ENCODE results near the gene CDC42BPG.

Gene CDC42BPG

DNA sequence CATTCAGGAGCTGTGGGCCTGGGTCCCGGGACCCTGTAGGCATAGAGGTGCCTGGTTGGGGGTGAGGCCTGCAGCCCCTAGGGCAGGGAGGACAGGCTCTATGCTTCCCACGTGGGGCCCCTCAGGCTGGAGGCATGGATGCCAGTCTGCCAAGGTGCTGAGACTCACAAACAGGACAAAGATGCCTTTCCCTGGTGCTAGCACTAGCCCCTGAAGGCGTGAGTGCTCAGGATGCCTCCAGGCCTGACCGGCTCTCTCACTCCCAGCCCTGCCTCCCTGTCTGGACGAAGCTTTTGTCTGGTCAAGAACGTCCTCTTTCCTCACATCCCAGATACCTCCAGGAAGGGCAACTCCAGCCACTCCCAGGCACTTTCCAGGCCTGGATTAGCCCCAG, 2.1 kb downstream of the CDC42BPG start:
- no peaks in the 10 kb centered on the region for H4K20me1 ChIP-seq (ENCODE audit: control insufficient read depth, insufficient read depth, low read depth, low read length)
- peaks cover 24% of the 10 kb centered on the region for H3K4me1 ChIP-seq (ENCODE audit: control insufficient read depth, low read length)
- H3K27ac ChIP-seq (ENCODE audit: low read depth, low read length) = no peak overlapping the region
- H3K9me3 ChIP-seq (ENCODE audit: control insufficient read depth, insufficient read depth, low read length) = no peaks in the 10 kb centered on the region
- no peaks in the 10 kb centered on the region for H3K79me2 ChIP-seq (ENCODE audit: control insufficient read depth, low read length)
- no peaks in the 10 kb centered on the region for H3K27me3 ChIP-seq (ENCODE audit: control insufficient read depth, low read length)
- no peaks in the 10 kb centered on the region for H3K36me3 ChIP-seq (ENCODE audit: control insufficient read depth, low read length)
- no peak overlapping the region for H3K4me3 ChIP-seq (ENCODE audit: low read length)
- H3K9me2 ChIP-seq (replicated peaks; ENCODE audit: control insufficient read depth, low read length) = no peaks in the 10 kb centered on the region
- no peak for TF ChIP-seq EZH2phosphoT487 (IDR thresholded peaks at IDR 0.05; ENCODE audit: borderline replicate concordance, low read length)
- TF ChIP-seq, protein P1, sequence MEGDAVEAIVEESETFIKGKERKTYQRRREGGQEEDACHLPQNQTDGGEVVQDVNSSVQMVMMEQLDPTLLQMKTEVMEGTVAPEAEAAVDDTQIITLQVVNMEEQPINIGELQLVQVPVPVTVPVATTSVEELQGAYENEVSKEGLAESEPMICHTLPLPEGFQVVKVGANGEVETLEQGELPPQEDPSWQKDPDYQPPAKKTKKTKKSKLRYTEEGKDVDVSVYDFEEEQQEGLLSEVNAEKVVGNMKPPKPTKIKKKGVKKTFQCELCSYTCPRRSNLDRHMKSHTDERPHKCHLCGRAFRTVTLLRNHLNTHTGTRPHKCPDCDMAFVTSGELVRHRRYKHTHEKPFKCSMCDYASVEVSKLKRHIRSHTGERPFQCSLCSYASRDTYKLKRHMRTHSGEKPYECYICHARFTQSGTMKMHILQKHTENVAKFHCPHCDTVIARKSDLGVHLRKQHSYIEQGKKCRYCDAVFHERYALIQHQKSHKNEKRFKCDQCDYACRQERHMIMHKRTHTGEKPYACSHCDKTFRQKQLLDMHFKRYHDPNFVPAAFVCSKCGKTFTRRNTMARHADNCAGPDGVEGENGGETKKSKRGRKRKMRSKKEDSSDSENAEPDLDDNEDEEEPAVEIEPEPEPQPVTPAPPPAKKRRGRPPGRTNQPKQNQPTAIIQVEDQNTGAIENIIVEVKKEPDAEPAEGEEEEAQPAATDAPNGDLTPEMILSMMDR (IDR thresholded peaks at IDR 0.05; ENCODE audit: low read depth, low read length, poor library complexity, severe bottlenecking) = no peak
- peaks cover 11% of the 10 kb centered on the region for H3F3A ChIP-seq (ENCODE audit: control insufficient read depth, insufficient read depth)
- no peak overlapping the region for H3K4me2 ChIP-seq (ENCODE audit: low read length)

GRCh38 chr11:64841592-64842365, 2.7 kb downstream of the CDC42BPG start:
- H3K27me3 ChIP-seq (ENCODE audit: control insufficient read depth, low read length) = no peaks in the 10 kb centered on the region
- no peak overlapping the region for H3K4me2 ChIP-seq (ENCODE audit: low read length)
- no peak overlapping the region for H3K27ac ChIP-seq (ENCODE audit: low read depth, low read length)
- H3K36me3 ChIP-seq (ENCODE audit: control insufficient read depth, low read length) = no peaks in the 10 kb centered on the region
- H3K9me3 ChIP-seq (ENCODE audit: control insufficient read depth, insufficient read depth, low read length) = no peaks in the 10 kb centered on the region
- TF ChIP-seq, protein P1 (IDR thresholded peaks at IDR 0.05; ENCODE audit: low read depth, low read length, poor library complexity, severe bottlenecking) = no peak
- no peak for TF ChIP-seq EZH2phosphoT487 (IDR thresholded peaks at IDR 0.05; ENCODE audit: borderline replicate concordance, low read length)
- H3K4me1 ChIP-seq (ENCODE audit: control insufficient read depth, low read length) = peaks cover 18% of the 10 kb centered on the region
- H3K9me2 ChIP-seq (replicated peaks; ENCODE audit: control insufficient read depth, low read length) = no peaks in the 10 kb centered on the region
- H4K20me1 ChIP-seq (ENCODE audit: control insufficient read depth, insufficient read depth, low read depth, low read length) = no peaks in the 10 kb centered on the region
- H3F3A ChIP-seq (ENCODE audit: control insufficient read depth, insufficient read depth) = peaks cover 10% of the 10 kb centered on the region
- H3K4me3 ChIP-seq (ENCODE audit: low read length) = no peak overlapping the region
- H3K79me2 ChIP-seq (ENCODE audit: control insufficient read depth, low read length) = no peaks in the 10 kb centered on the region

GRCh38 chr11:64839887-64840782, 4.3 kb downstream of the CDC42BPG start:
- peaks cover 14% of the 10 kb centered on the region for H3K4me1 ChIP-seq (ENCODE audit: control insufficient read depth, low read length)
- no peaks in the 10 kb centered on the region for H3K9me3 ChIP-seq (ENCODE audit: control insufficient read depth, insufficient read depth, low read length)
- TF ChIP-seq, protein P1 (IDR thresholded peaks at IDR 0.05; ENCODE audit: low read depth, low read length, poor library complexity, severe bottlenecking) = no peak
- TF ChIP-seq EZH2phosphoT487 (IDR thresholded peaks at IDR 0.05; ENCODE audit: borderline replicate concordance, low read length) = no peak
- H3K27me3 ChIP-seq (ENCODE audit: control insufficient read depth, low read length) = no peaks in the 10 kb centered on the region
- no peaks in the 10 kb centered on the region for H4K20me1 ChIP-seq (ENCODE audit: control insufficient read depth, insufficient read depth, low read depth, low read length)
- no peaks in the 10 kb centered on the region for H3K9me2 ChIP-seq (replicated peaks; ENCODE audit: control insufficient read depth, low read length)
- H3K79me2 ChIP-seq (ENCODE audit: control insufficient read depth, low read length) = no peaks in the 10 kb centered on the region
- no peak overlapping the region for H3K4me2 ChIP-seq (ENCODE audit: low read length)
- H3F3A ChIP-seq (ENCODE audit: control insufficient read depth, insufficient read depth) = peaks cover under 1% of the 10 kb centered on the region; the same call in 1 of the 2 replicates
- H3K4me3 ChIP-seq (ENCODE audit: low read length) = no peak overlapping the region
- H3K36me3 ChIP-seq (ENCODE audit: control insufficient read depth, low read length) = no peaks in the 10 kb centered on the region
- no peak overlapping the region for H3K27ac ChIP-seq (ENCODE audit: low read depth, low read length)
